ENCODE data around the gene MRPL54. TPM values are rescaled to one million over a fixed set of nuclear protein-coding genes. Genes with fewer than 3 reads are reported as not detected.
"Not testable (repeated sequence)": the region's sequence is repeated elsewhere in the genome, so short reads cannot be mapped to it uniquely, and the experiment has no call there.

The MRPL54 gene
- total RNA-seq, 4 donors from 2014 or later, result 23.3 to 86.3 (median 63.3) TPM

DNA sequence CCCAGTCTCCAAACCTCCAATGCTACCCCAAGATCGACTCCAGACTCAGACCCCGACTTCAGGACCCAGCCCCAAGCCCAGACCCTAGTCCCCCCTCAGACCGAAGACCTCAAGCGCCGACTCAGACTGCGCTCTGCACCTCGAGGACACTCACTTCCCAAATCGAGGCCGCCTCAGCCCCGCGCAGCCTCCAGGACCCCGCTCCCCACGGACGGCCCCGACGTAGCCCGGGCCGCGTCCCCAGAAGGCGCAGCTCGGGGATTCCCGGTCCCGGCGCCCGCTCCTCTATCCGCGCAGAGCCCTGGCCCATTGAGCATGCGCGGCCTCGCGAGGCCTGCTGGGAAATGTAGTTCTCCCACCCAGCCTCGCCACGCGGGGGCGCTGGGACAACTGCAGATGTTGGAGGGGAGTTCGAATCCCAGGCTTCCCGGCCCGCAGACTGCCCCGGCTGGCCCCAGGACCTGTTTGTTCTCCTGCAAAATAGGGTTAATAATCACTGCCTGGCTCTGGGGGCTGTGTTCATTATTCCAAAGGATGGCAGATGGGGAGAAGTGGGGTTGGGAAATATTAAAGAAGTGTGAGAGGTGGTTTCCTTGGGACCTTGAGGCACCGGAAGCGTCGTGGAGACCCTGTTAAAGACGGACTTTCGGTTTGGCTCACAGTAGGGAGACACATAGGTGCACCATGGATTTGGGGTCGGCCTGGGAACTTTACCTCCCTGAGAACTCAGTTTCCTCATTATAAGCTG lies 926 bp upstream of the MRPL54 start, which contains the start of gene APBA3:
Gene APBA3 (minus strand): TSS at position 311 of the 748 bp plus-strand sequence. CDS start 1,428 bp downstream, outside the sequence.
- in situ Hi-C loops (cut with MboI; ENCODE audit: low sequenced_read_pairs in 4 of 4) (no loop called here), intact Hi-C loops (cut with DNase I; ENCODE audit: low total_unique reads) (loop anchor here (2.0 to 5.0 kb wide), 7 partner anchors 223 to 1926 kb away; partner anchors contain the start of genes ANKRD24, EEF2, FZR1 and SIRT6)
- H3K4me1 ChIP-seq, result peaks cover 21 to 22% of the 10 kb centered on the region in 2 donors
- TF ChIP-seq POLR2A (IDR thresholded peaks at IDR 0.05) (peak; percentile 71 to 76), CTCF (IDR thresholded peaks at IDR 0.05 in 4 of 5, conservative IDR thresholded peaks at IDR 0.05 in 1 of 5) (peak; percentile 34 to 87 (median 81))
- H3K27me3 ChIP-seq, result no peaks in the 10 kb centered on the region
- H3K4me3 ChIP-seq, result peak within 1 kb of the TSS; percentile 83 to 97 (median 90)
- peak within 1 kb of the TSS; percentile 92 to 100 (median 98) for H3K27ac ChIP-seq
- H3K9me3 ChIP-seq, result no peaks in the 10 kb centered on the region
- H3K36me3 ChIP-seq, result peaks cover 0 to 35% of the 10 kb centered on the region in 2 donors
- ATAC-seq (peak; percentile 27 to 47), DNase-seq (peak; percentile 79 to 89)

GRCh38 chr19:3762130-3762473 lies 380 bp upstream of the MRPL54 start:
- no peaks in the 10 kb centered on the region for H3K27me3 ChIP-seq
- H3K27ac ChIP-seq, result peak overlapping the region; percentile 92 to 100 (median 98)
- ATAC-seq, result no peak
- H3K4me3 ChIP-seq, result peak overlapping the region in 3 of 4 donors; percentile 74 to 97 (median 95)
- intact Hi-C loops (cut with DNase I; ENCODE audit: low total_unique reads), result loop anchor here (2.0 to 5.0 kb wide), 7 partner anchors 223 to 1925 kb away; partner anchors contain the start of genes ANKRD24, EEF2, FZR1 and SIRT6
- peaks cover 21 to 22% of the 10 kb centered on the region in 2 donors for H3K4me1 ChIP-seq
- in situ Hi-C loops (cut with MboI; ENCODE audit: low sequenced_read_pairs in 4 of 4), result no loop called here
- no peak for TF ChIP-seq CTCF (IDR thresholded peaks at IDR 0.05 in 4 of 5, conservative IDR thresholded peaks at IDR 0.05 in 1 of 5)
- TF ChIP-seq POLR2A (IDR thresholded peaks at IDR 0.05), result no peak
- H3K9me3 ChIP-seq, result no peaks in the 10 kb centered on the region
- DNase-seq, result no peak
- peaks cover 0 to 38% of the 10 kb centered on the region in 2 donors for H3K36me3 ChIP-seq

- Histone ChIP-seq H3K4me1 (peaks cover 18 to 21% of the 10 kb centered on the region in 2 donors), H3K4me3 (no peak overlapping the region), H3K9me3 (no peaks in the 10 kb centered on the region), H3K36me3 (peaks cover 0 to 37% of the 10 kb centered on the region in 2 donors), H3K27me3 (no peaks in the 10 kb centered on the region), H3K27ac (no peak overlapping the region)
- no peak for ATAC-seq
- DNase-seq, result no peak
- in situ Hi-C loops (cut with MboI; ENCODE audit: low sequenced_read_pairs in 4 of 4) (no loop called here), intact Hi-C loops (cut with DNase I; ENCODE audit: low total_unique reads) (no loop called here)
- no peak for TF ChIP-seq POLR2A (IDR thresholded peaks at IDR 0.05)
- TF ChIP-seq CTCF (IDR thresholded peaks at IDR 0.05 in 4 of 5, conservative IDR thresholded peaks at IDR 0.05 in 1 of 5), result no peak
Observed at GRCh38 chr19:3765121-3765520, 2.6 kb downstream of the MRPL54 start.

GRCh38 chr19:3765757-3766156 lies 3.3 kb downstream of the MRPL54 start:
- H3K4me1 ChIP-seq, result peaks cover 12 to 15% of the 10 kb centered on the region in 2 donors
- DNase-seq; H3K9me3 ChIP-seq; H3K4me3 ChIP-seq; intact Hi-C loops (cut with DNase I; ENCODE audit: low total_unique reads); H3K27me3 ChIP-seq; ATAC-seq; H3K27ac ChIP-seq; in situ Hi-C loops (cut with MboI; ENCODE audit: low sequenced_read_pairs in 4 of 4): not testable (repeated sequence)
- peaks cover 0 to 37% of the 10 kb centered on the region in 2 donors for H3K36me3 ChIP-seq

- DNase-seq (no peak), ATAC-seq (no peak)
- intact Hi-C loops (cut with DNase I; ENCODE audit: low total_unique reads), result no loop called here
- H3K4me1 ChIP-seq, result peaks cover 11 to 12% of the 10 kb centered on the region in 2 donors
- in situ Hi-C loops (cut with MboI; ENCODE audit: low sequenced_read_pairs in 4 of 4), result no loop called here
- H3K4me3 ChIP-seq, result no peak overlapping the region
- H3K27ac ChIP-seq, result no peak overlapping the region
- no peaks in the 10 kb centered on the region for H3K27me3 ChIP-seq
- H3K36me3 ChIP-seq, result peaks cover 0 to 37% of the 10 kb centered on the region in 2 donors
- TF ChIP-seq POLR2A (IDR thresholded peaks at IDR 0.05) (no peak), CTCF (IDR thresholded peaks at IDR 0.05 in 4 of 5, conservative IDR thresholded peaks at IDR 0.05 in 1 of 5) (no peak)
- no peaks in the 10 kb centered on the region for H3K9me3 ChIP-seq
Observed at GRCh38 chr19:3766520-3766919, 4.0 kb downstream of the MRPL54 start.
